ENCODE data around the gene SLC24A1.

Gene SLC24A1

DNA sequence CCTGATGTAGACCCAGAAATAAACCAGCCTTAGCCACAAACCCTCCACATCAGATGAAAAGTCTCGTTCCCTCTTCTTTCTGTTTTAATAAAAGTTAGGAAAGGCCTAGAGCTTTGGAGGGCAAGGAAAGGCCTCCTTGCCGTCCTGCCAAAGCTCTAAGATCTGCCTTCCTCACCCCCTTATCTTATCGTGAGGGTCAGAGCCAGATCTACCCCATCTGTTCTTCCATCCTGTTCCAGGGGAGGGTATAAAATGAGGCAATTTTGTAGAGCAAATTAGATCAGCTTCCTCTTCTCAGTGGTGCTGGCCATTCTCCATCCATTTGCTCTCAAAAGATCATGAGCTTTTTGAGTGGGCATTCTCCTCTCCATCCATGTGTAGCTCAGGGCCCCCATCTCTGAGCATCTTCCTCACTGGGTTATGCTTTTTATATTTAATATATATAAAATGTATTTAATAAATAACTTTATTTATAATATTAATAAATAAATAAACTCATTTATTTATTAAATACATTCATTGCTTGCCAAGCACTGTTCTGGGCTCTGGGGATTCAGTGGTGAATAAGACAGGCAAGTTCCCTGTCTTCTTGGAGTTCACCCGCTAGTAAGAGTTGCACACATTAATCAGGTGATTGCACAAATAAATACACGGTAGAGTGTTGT, 2.0 kb upstream of the SLC24A1 start:
- no peak for DNase-seq

- no peak for DNase-seq
These were observed 905 bp upstream of the SLC24A1 start for GRCh38 chr15:65620833-65621232.

DNA sequence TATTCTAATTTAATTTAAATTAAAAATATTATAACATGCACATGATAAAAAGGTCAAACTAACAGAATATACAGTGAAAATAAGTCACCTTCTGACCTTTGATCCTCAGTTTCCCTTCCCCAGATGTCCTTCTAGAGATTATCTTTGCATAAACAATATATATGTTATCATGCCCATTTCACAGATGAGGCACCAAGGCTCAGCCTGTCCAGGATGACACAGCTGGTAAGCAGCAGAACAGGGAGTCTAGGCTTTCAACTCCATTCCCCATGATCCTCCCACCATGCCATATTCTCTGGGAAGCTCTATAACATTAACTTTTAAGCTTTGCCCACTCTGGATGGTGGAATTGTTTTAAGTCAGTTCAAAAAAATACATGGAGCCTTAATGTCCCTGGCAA, 1.4 kb downstream of the SLC24A1 start:
- no peak for DNase-seq

- DNase-seq: no peak
These were observed 5.1 kb downstream of the SLC24A1 start for GRCh38 chr15:65626856-65627255.

DNA sequence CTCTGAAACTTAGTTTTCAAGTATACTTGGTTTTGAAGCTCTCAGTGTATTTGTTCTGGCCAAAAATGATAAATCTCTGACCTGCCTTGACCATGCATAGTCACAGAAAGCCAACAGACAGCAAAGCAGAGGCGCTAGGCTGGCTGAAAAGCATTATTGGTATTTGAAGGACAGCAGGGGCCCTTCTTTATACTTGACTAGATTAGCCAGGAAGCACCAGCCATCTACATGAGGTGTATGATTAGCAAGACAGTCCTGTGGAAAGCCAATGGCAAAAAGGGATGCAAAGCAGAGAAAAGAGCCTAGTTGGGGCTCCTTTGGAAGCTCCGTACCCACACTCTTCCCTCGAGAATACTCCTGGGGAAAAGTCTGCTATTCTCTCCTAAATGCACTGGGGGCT, 7.8 kb downstream of the SLC24A1 start:
- no peak for DNase-seq

GRCh38 chr15:65630760-65631159, 9.0 kb downstream of the SLC24A1 start:
- no peak for DNase-seq

- no peak for DNase-seq
These were observed 9.8 kb downstream of the SLC24A1 start for GRCh38 chr15:65631503-65631902.

DNA sequence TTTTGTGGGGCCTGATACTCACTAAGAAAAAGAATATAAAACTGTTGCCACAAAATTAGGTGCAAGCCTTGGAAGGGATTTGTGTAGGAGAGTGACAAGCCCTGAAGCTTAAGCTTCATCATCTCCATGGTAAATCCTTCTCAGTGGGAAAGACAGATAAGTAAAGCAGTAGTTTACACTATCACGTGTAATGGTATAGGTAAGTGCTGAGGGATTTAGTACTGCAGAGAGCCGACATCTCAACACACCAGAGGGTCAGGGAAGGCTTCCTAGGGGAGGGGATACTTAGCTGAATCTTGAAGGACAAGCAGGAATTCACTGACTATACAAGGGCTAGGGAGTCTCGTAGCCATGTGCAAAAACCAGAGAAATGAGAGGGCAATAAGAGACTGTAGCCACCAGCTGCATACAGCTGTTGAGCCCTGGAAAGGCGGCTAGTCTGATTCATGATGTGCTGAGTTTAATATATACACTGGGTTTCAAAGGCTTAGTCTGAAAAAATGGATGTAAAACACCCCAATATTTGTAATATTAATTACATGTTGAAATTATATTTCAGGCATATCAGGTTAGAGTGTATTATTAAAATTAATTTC, 11.1 kb downstream of the SLC24A1 start:
- DNase-seq: no peak

DNA sequence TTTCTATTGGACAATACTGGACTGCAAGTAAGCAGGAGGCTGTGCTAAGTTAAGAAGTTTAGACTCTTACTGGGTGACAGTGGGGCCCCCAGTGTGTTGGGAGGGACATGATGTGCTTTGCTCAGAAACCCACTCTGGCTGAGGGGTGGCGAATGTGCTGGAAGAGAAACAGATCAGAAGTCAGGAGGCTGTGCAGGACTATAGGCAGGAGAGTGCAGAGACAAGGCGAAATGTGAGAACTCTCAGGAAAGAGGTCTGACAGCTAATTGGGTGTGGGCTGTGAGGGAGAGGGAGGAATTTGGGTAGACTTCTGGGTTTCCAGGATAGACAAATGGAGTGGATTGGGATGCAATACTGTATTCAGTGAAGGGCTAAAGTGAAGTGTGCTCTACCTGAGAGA, 12.0 kb downstream of the SLC24A1 start:
- no peak for DNase-seq

DNA sequence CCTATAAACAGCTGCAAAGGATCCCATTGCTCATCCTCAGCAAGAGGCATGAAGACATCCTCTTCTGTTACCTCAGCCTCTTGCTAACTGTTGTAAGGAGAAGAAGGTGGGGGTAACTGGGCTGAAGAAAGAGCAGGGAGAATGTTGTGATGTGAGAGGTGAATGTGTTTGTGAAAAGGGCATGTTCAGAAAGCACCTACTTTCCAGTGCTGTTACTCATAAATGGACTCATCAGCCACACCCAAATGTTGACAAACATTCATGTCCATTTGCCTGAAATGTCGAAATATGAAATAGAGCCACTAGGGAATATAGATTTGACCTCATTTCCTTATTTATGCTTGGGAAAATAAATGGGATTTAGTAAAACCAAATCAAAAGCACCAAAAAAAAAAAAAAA, 12.6 kb downstream of the SLC24A1 start:
- DNase-seq: no peak

DNA sequence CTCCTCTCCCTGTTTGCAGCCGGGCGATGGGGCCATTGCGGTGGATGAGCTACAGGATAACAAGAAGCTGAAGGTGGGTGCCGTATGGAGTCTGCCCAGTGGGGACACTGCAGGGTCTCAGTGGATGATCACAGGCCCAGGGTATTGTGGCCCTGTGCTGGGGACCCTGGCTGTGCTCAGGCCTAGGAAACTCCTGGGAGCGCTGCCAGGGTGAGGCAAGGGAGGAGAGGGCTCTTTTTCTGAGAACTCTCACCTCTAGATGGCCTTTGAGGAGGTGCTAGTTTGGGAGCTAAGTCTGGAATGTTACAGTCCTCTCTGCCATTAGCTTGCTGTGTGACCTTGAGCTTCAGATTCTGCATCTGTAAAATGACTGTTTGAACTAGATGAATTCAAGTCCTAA, 16.4 kb downstream of the SLC24A1 start:
- DNase-seq: no peak

DNA sequence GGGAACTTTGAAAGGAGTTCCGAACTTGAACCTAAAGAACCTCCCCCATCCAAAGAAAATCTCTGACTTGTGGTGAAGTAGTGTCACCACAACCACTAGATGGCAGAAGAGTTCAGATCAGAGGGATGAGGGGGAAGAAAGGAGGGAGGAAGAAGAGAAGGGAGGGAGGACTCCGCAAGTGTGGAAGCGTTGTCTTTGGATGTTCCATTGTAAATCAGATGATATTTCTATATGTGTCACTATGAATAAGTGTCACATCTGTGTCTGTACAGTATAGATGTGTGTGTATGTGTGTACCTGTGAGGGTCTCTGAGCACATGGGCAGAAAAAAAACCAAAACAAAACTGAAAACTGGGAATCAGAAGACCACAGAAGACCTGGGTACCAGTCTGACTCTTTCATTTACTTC, 16.9 kb downstream of the SLC24A1 start:
- DNase-seq: no peak

DNA sequence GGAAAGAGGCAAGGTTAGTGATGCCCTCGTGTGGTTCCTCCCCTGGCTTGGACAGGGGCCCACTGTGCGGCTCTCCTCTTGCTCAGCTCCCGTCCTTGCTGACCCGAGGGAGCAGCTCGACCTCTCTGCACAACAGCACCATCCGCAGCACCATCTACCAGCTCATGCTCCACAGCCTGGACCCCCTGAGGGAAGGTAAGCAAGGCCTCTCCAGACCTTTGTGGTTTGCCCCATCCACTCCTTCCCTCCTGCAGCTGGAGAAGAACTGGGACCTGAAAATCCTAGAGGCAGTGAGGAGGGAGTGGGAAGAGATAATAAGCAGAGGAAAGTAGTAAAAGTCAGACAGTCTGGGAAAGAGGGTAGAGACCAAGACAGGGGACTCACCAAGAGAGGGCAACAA, 17.8 kb downstream of the SLC24A1 start:
- DNase-seq: no peak

DNA sequence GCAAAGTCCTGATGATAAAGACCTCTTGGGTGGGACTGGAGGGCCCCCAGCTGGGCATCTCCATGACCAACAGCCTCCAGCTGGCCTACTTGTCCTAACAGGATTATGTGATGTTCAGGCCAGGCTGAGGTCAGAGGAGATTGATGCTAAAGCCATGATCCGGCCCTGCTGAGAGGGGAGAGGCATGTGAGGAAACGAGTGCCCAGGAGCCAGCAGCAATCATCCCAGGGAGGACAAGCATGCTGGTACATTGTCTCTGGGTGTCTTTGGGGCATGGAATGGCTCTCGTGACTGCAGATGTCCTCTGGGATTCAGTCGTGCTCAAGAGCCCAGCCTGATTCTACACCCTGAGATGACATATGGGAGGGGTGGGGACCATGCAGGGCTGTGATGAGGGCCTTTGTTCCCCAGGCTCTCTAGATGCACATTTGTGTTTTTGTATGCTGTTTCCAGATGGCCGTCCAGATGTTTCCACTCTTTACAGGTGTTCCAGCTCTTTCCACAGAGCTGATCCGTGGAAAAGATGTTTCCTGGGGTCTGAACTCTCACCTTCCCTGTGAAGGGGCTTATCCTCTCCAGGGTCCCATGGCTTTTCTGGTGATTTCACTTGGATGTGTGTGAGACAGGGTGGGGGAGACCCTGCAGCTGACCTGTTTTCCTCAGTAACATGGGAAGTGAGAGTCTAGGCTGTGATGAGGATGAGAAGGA, 20.2 kb downstream of the SLC24A1 start:
- no peak for DNase-seq

- DNase-seq: no peak
These were observed 20.9 kb downstream of the SLC24A1 start for GRCh38 chr15:65642594-65642993.

DNA sequence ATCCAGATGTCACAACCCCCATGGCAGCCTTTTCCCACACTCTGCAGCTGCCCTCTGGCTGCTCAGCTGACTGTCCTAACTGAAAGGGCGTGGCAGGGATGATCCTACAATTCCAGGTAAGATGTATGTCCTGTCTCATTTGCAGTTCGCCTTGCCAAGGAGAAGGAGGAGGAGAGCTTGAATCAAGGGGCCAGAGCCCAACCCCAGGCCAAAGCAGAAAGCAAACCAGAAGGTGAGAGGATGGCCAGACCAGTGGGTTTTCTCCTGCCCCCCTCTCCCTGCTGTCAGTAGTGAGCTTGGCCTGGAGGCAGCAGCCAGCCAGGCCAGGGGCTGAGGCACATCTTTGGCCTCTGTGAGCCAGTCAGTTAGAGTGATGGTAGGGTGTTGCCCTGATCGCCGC, 22.5 kb downstream of the SLC24A1 start:
- no peak for DNase-seq

DNA sequence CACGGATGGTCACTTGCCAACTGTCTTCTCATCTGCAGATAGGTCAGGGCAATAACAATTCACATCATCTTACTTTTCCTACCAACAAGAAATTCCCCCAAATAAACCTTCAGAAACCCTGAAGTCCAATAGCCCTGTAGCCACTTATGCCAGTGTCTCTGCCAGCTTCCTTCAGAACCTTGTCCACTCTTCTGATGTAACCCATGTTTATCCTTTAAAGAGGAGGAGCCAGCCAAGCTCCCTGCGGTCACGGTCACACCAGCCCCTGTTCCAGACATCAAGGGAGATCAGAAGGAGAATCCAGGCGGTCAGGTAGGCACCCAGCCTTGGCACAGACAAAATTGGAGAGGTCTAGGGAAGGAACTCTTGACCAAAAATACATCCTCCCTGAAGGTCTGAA, 23.7 kb downstream of the SLC24A1 start:
- DNase-seq: no peak

DNA sequence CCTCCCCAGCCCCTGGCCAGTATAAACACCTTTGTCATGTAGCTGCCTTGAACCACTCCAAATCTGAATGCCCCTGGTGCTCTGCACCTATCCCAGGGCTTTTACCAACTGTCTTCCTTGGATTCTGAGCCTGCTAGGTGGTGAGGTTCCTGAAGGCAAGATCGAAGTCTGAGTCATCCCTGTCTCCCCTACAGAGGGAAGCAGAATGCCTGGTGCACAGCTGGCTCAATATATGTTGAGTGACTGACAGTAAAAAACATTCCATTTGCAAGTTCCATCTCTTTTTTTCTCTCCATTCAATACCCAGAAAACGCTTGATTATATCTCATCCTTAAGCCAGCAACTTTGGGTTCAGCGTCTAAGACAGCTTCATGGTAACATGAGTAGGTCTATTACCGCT, 24.7 kb downstream of the SLC24A1 start:
- no peak for DNase-seq

- no peak for DNase-seq
These were observed 28.7 kb downstream of the SLC24A1 start for GRCh38 chr15:65650312-65651041.

- no peak for DNase-seq
These were observed 29.2 kb downstream of the SLC24A1 start for GRCh38 chr15:65651042-65651322.

GRCh38 chr15:65651831-65652749, 30.4 kb downstream of the SLC24A1 start:
- DNase-seq: no peak

DNA sequence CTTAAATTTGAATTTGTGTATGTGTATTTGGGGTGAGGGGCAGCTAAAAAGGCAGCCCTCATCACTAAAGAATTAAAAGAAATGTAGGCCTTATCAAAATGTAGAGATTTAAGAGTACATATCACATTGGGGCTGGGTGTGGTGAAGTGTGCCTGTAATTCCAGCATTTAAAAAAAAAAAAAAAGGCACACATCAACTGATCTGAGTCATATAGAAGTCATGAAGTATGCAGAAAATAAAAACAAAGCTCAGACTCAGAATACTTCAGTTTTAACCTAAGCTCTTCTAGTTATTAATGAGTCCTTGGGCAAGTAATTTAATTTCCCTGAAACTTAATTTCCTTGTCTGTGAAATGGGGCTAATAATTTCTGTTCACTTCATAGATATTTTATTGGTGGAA, 31.6 kb downstream of the SLC24A1 start:
- DNase-seq: no peak
